Hepatocyte (in vitro differentiated cells): ENCODE measurements around the gene TSPAN9.

Experiments used
- CTCF ChIP-seq: fragments of 200-600 bp; sonication (generic); IDR thresholded peaks from 2 replicates; pipeline ENCODE4 v1.5.1; 2016; ENCODE audit warnings: antibody characterized with exemption, mild to moderate bottlenecking; ENCODE audit not compliant: poor library complexity
- EZH2 ChIP-seq: fragments of 200-600 bp; sonication (generic); IDR thresholded peaks from 2 replicates; pipeline ENCODE4 v1.6.1; 2016; ENCODE audit warnings: antibody characterized with exemption, mild to moderate bottlenecking, borderline replicate concordance

DNA sequence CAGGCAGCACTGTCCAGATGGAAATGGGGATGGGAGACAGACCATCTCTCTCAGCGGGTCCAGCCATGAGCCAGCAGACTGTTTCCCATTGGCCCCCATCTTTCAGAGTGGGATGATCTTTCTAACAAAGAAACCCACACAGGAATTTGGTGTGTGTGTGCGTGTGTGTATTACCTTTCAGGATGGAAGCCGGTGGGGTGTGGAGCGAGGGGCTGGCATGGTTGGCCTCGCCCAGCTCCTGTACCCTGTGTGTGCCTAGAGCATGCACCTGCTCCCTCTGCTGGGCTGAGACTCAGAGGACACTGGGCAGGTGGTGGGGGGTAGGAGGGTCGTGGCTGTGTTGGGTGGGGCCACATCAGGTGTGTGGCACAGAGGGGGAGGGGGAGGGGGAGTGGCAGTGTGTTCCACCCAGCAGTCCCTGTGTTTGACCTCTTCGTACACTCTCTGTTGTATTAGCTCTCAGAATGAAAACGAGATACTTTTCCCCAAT lies 33.0 kb upstream of the TSPAN9 start:
- TF ChIP-seq CTCF (no peak), EZH2 (no peak)
